Endothelial cell of umbilical vein (primary cell): ENCODE results near the gene SLC30A2. TPM values are rescaled to one million over a fixed set of nuclear protein-coding genes. Genes with fewer than 3 reads are reported as not detected.
A peak's percentile ranks its signal among the peaks of the same experiment; 100 is the strongest.

Experiments
- BruUV-seq: library from RNA; stranded (reverse); fragments of 400-500 nt; replicated peaks from 2 replicates; lab custom pipeline; 2021; lab: Mats Ljungman, UMichigan
- CTCF ChIA-PET: fragments of 300-600, 350-600 bp; sonication (Branson Sonifier 250); formaldehyde crosslinking; loops from one replicate; lab custom pipeline; 2021; ENCODE audit warnings: antibody characterized with exemption, inconsistent platforms; lab: Charles Lee
- POLR2A ChIA-PET: fragments of 300-600, 350-600 bp; sonication (Branson Sonifier 250); formaldehyde crosslinking; loops from one replicate; lab custom pipeline; 2021; ENCODE audit warnings: antibody characterized with exemption, inconsistent platforms; lab: Charles Lee
- DNase-seq: peaks from one replicate; pipeline ENCODE4 v3.0.0-alpha.2; 2011; ENCODE audit warnings: low read depth, low spot score
- FAIRE-seq: peaks from 2 replicates; lab custom pipeline; 2011; peaks lifted over from hg19 to GRCh38; lab: Jason Lieb, UNC
- H2AFZ ChIP-seq: 2 replicates; pipeline ENCODE4 v1.6.0; 2012; ENCODE audit warnings: low read depth, low read length, control low read depth, inconsistent platforms
- H3K27ac ChIP-seq: 2 replicates; pipeline ENCODE4 v1.5.1; 2011; ENCODE audit warnings: low read depth, mild to moderate bottlenecking, control low read depth, low read length, moderate library complexity; ENCODE audit not compliant: insufficient read depth
- H3K27me3 ChIP-seq, 2 experiments: 2 replicates each; pipeline versions ENCODE4 v1.6.0 to v1.6.1; 2011; ENCODE audit warnings: low read length in 2 of 2, mixed read lengths in 1 of 2; ENCODE audit not compliant: control insufficient read depth in 2 of 2, insufficient read depth in 2 of 2
- H3K36me3 ChIP-seq, 2 experiments: 2 replicates in 1 of 2; 3 replicates in 1 of 2; pipeline ENCODE4 v1.5.1; 2011; ENCODE audit warnings: low read length in 2 of 2, mild to moderate bottlenecking in 1 of 2, moderate library complexity in 1 of 2; ENCODE audit not compliant: control insufficient read depth in 2 of 2, insufficient read depth in 2 of 2; ENCODE audit errors: extremely low read depth in 1 of 2
- H3K4me1 ChIP-seq: 3 replicates; pipeline ENCODE4 v1.5.1; 2011; ENCODE audit warnings: mild to moderate bottlenecking, low read length; ENCODE audit not compliant: control insufficient read depth, insufficient read depth; ENCODE audit errors: extremely low read depth
- H3K4me2 ChIP-seq: 2 replicates; pipeline ENCODE4 v1.6.1; 2011; ENCODE audit warnings: low read length, control low read depth, mixed read lengths; ENCODE audit not compliant: insufficient read depth
- H3K4me3 ChIP-seq, 3 experiments: fragments of 200-600 bp in 1 of 3; sonication (generic), shearing (Covaris generic) in 1 of 3; replicated peaks in 1 of 3; 2 replicates each; pipeline ENCODE4 v1.5.1; 2011 to 2016; ENCODE audit warnings: control low read depth in 3 of 3, low read length in 3 of 3, mild to moderate bottlenecking in 2 of 3, inconsistent platforms in 1 of 3, low read depth in 1 of 3, moderate library complexity in 1 of 3; ENCODE audit not compliant: insufficient read depth in 1 of 3
- H3K79me2 ChIP-seq: 2 replicates; pipeline ENCODE4 v1.6.0; 2012; ENCODE audit warnings: low read length, inconsistent platforms; ENCODE audit not compliant: control insufficient read depth, insufficient read depth
- H3K9ac ChIP-seq: replicated peaks from 2 replicates; pipeline ENCODE3; 2011; ENCODE audit warnings: low read length, control low read depth; ENCODE audit not compliant: insufficient read depth; ENCODE audit errors: extremely low read depth
- H3K9me1 ChIP-seq: replicated peaks from 3 replicates; pipeline ENCODE4 v1.6.0; 2011; ENCODE audit warnings: mild to moderate bottlenecking, low read length; ENCODE audit not compliant: control insufficient read depth, insufficient read depth; ENCODE audit errors: extremely low read depth
- H3K9me3 ChIP-seq: replicated peaks from 2 replicates; pipeline ENCODE4 v1.5.1; 2012; ENCODE audit warnings: low read length, inconsistent platforms; ENCODE audit not compliant: control insufficient read depth, insufficient read depth
- H4K20me1 ChIP-seq: replicated peaks from 2 replicates; pipeline ENCODE3; 2011; ENCODE audit warnings: mild to moderate bottlenecking, low read length; ENCODE audit not compliant: control insufficient read depth, insufficient read depth; ENCODE audit errors: extremely low read depth
- EZH2 ChIP-seq: IDR thresholded peaks from 2 replicates; pipeline ENCODE4 v1.6.1; 2012; ENCODE audit warnings: borderline replicate concordance, low read depth, mild to moderate bottlenecking, moderate library complexity, low read length, inconsistent platforms; ENCODE audit not compliant: severe bottlenecking
- FOS ChIP-seq: IDR thresholded peaks from 2 replicates; pipeline ENCODE4 v1.6.1; 2011; ENCODE audit warnings: mild to moderate bottlenecking, low read length, moderate library complexity, borderline replicate concordance; ENCODE audit not compliant: insufficient read depth
- GATA2 ChIP-seq: IDR thresholded peaks from 2 replicates; pipeline ENCODE4 v1.7.0; 2011; ENCODE audit warnings: low read depth, mild to moderate bottlenecking, moderate library complexity, mixed read lengths, low read length; ENCODE audit not compliant: insufficient read length, insufficient read depth
- JUN ChIP-seq: IDR thresholded peaks from 2 replicates; pipeline ENCODE4 v1.6.1; 2011; ENCODE audit warnings: borderline replicate concordance, low read depth; ENCODE audit not compliant: insufficient read length, insufficient read depth
- MYC ChIP-seq: IDR thresholded peaks from one replicate; pipeline ENCODE4 v1.6.1; 2011; ENCODE audit warnings: mild to moderate bottlenecking, low read depth, low read length
- POLR2A ChIP-seq: IDR thresholded peaks from 2 replicates; pipeline ENCODE4 v1.6.1; 2012; ENCODE audit warnings: low read depth, mild to moderate bottlenecking, control low read depth, low read length
- POLR2AphosphoS5 ChIP-seq: IDR thresholded peaks from 2 replicates; pipeline ENCODE4 v1.6.1; 2012; ENCODE audit warnings: low read depth, mild to moderate bottlenecking, control low read depth, low read length, moderate library complexity; ENCODE audit not compliant: insufficient read depth
- dilution Hi-C: fragments of 300-500 bp; cut with MboI; formaldehyde crosslinking; loops from one replicate; pipeline ENCODE4 v1.15.0; 2019; ENCODE audit warnings: low sequenced_read_pairs; ENCODE audit not compliant: extremely low pct_ligation_motif_present
- intact Hi-C: fragments of 100-400 bp; cut with micrococcal nuclease; formaldehyde crosslinking; loops from one replicate; pipeline ENCODE4 v1.10.0; 2022
- polyA plus RNA-seq, 4 experiments: library from polyadenylated mRNA; depleted of rRNA in 3 of 4; stranded (reverse) in 3 of 4; unstranded in 1 of 4; fragments of >200 nt; gene quantifications; 2 replicates each; pipeline versions ENCODE4 v1.2.1 to v1.2.3, GENCODE V29; 2011 to 2012; ENCODE audit warnings: missing spikeins in 1 of 4
- total RNA-seq: library from RNA; stranded (reverse); gene quantifications from 2 replicates; pipeline ENCODE4 v1.2.3, GENCODE V29; 2021
- TF ChIP-seq, protein P1 (sequence below): IDR thresholded peaks from 2 replicates; pipeline ENCODE4 v1.6.1; 2011; ENCODE audit not compliant: insufficient read depth, insufficient read length
- TF ChIP-seq, protein P2 (sequence below), 2 donors: IDR thresholded peaks; 1 replicate in 1 of 2; 2 replicates in 1 of 2; pipeline ENCODE4 v1.5.1; 2011; ENCODE audit warnings: low read length in 2 of 2, mild to moderate bottlenecking in 2 of 2, moderate library complexity in 2 of 2, control low read depth in 1 of 2, inconsistent platforms in 1 of 2, low read depth in 1 of 2; ENCODE audit not compliant: insufficient read depth in 1 of 2; ENCODE audit errors: extremely low read depth in 1 of 2

The SLC30A2 gene
- total and polyA plus RNA-seq, 2 donors (not counting 3 experiments of a cell fraction or from before 2014, with no cell fraction given), result not detected

DNA sequence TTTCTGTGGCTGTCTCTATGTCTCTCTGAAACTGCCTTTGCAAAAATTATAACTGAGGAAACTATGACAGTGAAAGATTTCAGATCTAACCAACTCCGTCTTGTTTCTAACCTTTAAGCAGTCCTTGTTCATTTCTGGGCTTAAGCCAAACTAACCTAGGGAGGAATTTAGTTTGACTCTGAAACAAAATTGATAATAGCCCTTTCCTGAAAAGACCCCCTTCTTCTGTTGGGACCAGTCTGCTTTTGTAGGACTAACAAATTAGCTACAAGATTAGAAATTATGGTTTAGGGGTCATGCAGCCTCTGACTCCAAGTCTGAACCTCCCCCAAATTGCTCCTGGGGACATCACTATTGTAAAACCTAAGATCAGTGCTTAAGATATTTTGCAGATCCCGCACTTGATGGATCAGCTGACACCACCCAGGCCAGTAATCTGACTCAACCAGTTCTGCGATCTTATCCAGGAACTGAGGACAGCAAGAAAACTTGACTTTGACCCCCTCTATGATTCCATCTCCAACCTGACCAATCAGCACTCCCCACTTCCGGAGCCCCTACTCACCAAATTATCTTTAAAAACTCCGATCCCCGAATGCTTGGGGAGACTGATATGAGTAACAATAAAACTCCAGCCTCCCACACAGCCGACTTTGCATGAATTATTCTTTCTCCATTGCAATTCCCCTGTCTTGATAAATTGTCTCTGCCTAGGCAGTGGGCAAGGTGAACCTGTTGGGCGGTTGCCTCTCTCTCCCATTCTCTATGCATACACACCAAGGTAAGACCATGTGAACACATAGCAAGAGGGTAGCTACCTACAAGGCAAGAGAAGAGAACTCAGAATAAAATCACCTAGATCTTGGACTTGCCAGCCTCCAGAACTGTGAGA, 32.6 kb upstream of the SLC30A2 start:
- peak; percentile 18 for FAIRE-seq

DNA sequence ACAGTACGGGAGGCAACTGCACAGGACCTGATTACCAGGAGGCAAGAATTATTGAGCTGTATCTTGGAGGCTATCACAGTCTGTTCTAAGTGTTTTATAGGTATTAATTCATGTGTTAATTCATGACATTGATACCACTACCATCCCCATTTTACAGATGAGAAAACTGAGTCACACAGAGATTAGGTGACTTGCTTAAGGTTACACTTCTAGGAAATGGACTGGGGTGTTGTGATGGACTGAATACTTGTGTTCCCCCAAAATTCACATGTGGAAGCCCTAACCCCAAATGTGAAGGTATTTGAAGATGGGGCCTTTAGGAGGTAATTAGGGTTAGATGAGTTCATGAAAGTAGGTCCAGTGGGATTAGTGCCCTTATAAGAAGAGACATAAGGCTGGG, 31.6 kb upstream of the SLC30A2 start:
- no peak overlapping the region for H3K27ac ChIP-seq
- no peak overlapping the region for H3K4me2 ChIP-seq
- H4K20me1 ChIP-seq, result no peaks in the 10 kb centered on the region
- TF ChIP-seq, protein P1, sequence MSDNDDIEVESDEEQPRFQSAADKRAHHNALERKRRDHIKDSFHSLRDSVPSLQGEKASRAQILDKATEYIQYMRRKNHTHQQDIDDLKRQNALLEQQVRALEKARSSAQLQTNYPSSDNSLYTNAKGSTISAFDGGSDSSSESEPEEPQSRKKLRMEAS, result no peak
- no peak for TF ChIP-seq POLR2A
- no peak for TF ChIP-seq FOS
- TF ChIP-seq GATA2, result no peak
- no peak for TF ChIP-seq POLR2AphosphoS5
- TF ChIP-seq JUN, result no peak
- no peak for TF ChIP-seq MYC
- TF ChIP-seq EZH2, result no peak
- TF ChIP-seq, protein P2, sequence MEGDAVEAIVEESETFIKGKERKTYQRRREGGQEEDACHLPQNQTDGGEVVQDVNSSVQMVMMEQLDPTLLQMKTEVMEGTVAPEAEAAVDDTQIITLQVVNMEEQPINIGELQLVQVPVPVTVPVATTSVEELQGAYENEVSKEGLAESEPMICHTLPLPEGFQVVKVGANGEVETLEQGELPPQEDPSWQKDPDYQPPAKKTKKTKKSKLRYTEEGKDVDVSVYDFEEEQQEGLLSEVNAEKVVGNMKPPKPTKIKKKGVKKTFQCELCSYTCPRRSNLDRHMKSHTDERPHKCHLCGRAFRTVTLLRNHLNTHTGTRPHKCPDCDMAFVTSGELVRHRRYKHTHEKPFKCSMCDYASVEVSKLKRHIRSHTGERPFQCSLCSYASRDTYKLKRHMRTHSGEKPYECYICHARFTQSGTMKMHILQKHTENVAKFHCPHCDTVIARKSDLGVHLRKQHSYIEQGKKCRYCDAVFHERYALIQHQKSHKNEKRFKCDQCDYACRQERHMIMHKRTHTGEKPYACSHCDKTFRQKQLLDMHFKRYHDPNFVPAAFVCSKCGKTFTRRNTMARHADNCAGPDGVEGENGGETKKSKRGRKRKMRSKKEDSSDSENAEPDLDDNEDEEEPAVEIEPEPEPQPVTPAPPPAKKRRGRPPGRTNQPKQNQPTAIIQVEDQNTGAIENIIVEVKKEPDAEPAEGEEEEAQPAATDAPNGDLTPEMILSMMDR (IDR thresholded peaks at IDR 0.05; ENCODE audit: extremely low read depth in 1 of 2, insufficient read depth in 1 of 2, low read depth in 1 of 2, low read length in 2 of 2), result no peak
- H3K4me3 ChIP-seq, result no peak overlapping the region
- ChIA-PET POLR2A (no interaction called here), CTCF (interaction anchor here (0.8 kb wide), 1 partner anchor 11 kb away, joined by 3 read pairs; the partner anchor contains the start of gene TRIM63)
- H3K79me2 ChIP-seq, result no peaks in the 10 kb centered on the region
- intact Hi-C loops, result no loop called here
- H3K36me3 ChIP-seq, result no peaks in the 10 kb centered on the region
- no peaks in the 10 kb centered on the region for H3K4me1 ChIP-seq
- no peak overlapping the region for H3K9ac ChIP-seq
- no peaks in the 10 kb centered on the region for H3K9me3 ChIP-seq
- no peak for DNase-seq
- peaks cover 0 to 2% of the 10 kb centered on the region in 2 experiments for H3K27me3 ChIP-seq
- no peak overlapping the region for H2AFZ ChIP-seq
- FAIRE-seq, result no peak
- dilution Hi-C loops, result no loop called here
- BruUV-seq, result no TSS peak
- H3K9me1 ChIP-seq, result no peaks in the 10 kb centered on the region

More for the DNA sequence above, 32.6 kb upstream of the SLC30A2 start:
- Histone ChIP-seq H3K27me3 (peaks cover 0 to 3% of the 10 kb centered on the region in 2 experiments), H3K27ac (no peak overlapping the region), H2AFZ (no peak overlapping the region), H4K20me1 (no peaks in the 10 kb centered on the region), H3K4me1 (no peaks in the 10 kb centered on the region), H3K9me3 (no peaks in the 10 kb centered on the region), H3K4me3 (no peak overlapping the region), H3K4me2 (no peak overlapping the region), H3K9me1 (no peaks in the 10 kb centered on the region), H3K36me3 (no peaks in the 10 kb centered on the region), H3K9ac (no peak overlapping the region), H3K79me2 (no peaks in the 10 kb centered on the region)
- intact Hi-C loops (no loop called here), dilution Hi-C loops (no loop called here)
- CTCF ChIA-PET, result interaction anchor here (0.8 kb wide), 1 partner anchor 12 kb away, joined by 3 read pairs; the partner anchor contains the start of gene TRIM63
- no TSS peak for BruUV-seq
- TF ChIP-seq MYC (no peak), EZH2 (no peak), JUN (no peak), POLR2AphosphoS5 (no peak)
- no peak for DNase-seq
- POLR2A ChIA-PET, result no interaction called here
